ENCODE measurements around the gene ZBTB42.

GRCh38 chr14:104776961-104777807 is 23.7 kb upstream of the ZBTB42 start:
- TF ChIP-seq POLR2AphosphoS5 (IDR thresholded peaks at IDR 0.05; ENCODE audit: low read depth, low read length): no peak
- TF ChIP-seq REST (IDR thresholded peaks at IDR 0.05; ENCODE audit: insufficient read depth in 1 of 2, low read depth in 2 of 2, low read length in 2 of 2): no peak
- no peak for TF ChIP-seq SIN3A (IDR thresholded peaks at IDR 0.05; ENCODE audit: borderline replicate concordance, insufficient read depth, low read length)
- TF ChIP-seq TAF1 (IDR thresholded peaks at IDR 0.05; ENCODE audit: borderline replicate concordance, insufficient read depth, low read length): no peak
- no peak for TF ChIP-seq FOXP2 (optimal IDR thresholded peaks at IDR 0.05; ENCODE audit: borderline replicate concordance, extremely low read depth, extremely low read length, insufficient read depth)
